ENCODE measurements around the gene RBM17.

DNA sequence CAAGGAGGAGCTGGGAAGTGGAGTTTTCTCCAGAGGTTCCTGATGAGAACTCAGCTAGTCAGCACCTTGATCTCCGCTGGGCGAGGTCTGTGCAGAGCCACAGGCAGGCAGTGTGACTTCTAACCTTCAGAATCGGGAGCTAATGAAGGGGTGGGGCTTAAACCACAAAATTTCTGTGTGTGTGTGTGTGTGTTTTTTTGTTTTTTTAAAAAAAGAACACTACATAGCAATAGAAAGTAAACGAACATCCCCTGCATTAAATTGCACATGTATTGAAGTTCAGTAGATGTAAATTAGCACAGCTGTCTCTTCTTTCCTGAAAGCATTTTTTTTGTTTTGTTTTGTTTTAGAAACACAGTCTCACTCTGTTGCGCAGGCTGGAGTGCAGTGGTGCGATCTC lies 46.2 kb downstream of the RBM17 start:
- TF ChIP-seq, protein P1, sequence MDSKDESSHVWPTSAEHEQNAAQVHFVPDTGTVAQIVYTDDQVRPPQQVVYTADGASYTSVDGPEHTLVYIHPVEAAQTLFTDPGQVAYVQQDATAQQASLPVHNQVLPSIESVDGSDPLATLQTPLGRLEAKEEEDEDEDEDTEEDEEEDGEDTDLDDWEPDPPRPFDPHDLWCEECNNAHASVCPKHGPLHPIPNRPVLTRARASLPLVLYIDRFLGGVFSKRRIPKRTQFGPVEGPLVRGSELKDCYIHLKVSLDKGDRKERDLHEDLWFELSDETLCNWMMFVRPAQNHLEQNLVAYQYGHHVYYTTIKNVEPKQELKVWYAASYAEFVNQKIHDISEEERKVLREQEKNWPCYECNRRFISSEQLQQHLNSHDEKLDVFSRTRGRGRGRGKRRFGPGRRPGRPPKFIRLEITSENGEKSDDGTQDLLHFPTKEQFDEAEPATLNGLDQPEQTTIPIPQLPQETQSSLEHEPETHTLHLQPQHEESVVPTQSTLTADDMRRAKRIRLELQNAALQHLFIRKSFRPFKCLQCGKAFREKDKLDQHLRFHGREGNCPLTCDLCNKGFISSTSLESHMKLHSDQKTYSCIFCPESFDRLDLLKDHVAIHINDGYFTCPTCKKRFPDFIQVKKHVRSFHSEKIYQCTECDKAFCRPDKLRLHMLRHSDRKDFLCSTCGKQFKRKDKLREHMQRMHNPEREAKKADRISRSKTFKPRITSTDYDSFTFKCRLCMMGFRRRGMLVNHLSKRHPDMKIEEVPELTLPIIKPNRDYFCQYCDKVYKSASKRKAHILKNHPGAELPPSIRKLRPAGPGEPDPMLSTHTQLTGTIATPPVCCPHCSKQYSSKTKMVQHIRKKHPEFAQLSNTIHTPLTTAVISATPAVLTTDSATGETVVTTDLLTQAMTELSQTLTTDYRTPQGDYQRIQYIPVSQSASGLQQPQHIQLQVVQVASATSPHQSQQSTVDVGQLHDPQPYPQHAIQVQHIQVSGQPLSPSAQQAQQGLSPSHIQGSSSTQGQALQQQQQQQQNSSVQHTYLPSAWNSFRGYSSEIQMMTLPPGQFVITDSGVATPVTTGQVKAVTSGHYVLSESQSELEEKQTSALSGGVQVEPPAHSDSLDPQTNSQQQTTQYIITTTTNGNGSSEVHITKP (CRISPR knock-in tag; IDR thresholded peaks at IDR 0.05; ENCODE audit: low read depth), result no peak
- TF ChIP-seq, protein P2, sequence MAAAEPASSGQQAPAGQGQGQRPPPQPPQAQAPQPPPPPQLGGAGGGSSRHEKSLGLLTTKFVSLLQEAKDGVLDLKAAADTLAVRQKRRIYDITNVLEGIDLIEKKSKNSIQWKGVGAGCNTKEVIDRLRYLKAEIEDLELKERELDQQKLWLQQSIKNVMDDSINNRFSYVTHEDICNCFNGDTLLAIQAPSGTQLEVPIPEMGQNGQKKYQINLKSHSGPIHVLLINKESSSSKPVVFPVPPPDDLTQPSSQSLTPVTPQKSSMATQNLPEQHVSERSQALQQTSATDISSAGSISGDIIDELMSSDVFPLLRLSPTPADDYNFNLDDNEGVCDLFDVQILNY (CRISPR knock-in tag; conservative IDR thresholded peaks at IDR 0.05), result no peak
- TF ChIP-seq NPAS2 (CRISPR knock-in tag; IDR thresholded peaks at IDR 0.05; ENCODE audit: borderline replicate concordance) (no peak), ZSCAN30 (CRISPR knock-in tag; IDR thresholded peaks at IDR 0.05) (no peak), SOX6 (IDR thresholded peaks at IDR 0.05) (no peak), SOX6 (CRISPR knock-in tag; IDR thresholded peaks at IDR 0.05) (no peak), ESRRA (CRISPR knock-in tag; IDR thresholded peaks at IDR 0.05; ENCODE audit: low read depth) (no peak), CTCF (CRISPR knock-in tag; IDR thresholded peaks at IDR 0.05) (no peak)

All from HepG2 (cell line).